ENCODE data around the gene CCKAR.

The CCKAR gene, protein sequence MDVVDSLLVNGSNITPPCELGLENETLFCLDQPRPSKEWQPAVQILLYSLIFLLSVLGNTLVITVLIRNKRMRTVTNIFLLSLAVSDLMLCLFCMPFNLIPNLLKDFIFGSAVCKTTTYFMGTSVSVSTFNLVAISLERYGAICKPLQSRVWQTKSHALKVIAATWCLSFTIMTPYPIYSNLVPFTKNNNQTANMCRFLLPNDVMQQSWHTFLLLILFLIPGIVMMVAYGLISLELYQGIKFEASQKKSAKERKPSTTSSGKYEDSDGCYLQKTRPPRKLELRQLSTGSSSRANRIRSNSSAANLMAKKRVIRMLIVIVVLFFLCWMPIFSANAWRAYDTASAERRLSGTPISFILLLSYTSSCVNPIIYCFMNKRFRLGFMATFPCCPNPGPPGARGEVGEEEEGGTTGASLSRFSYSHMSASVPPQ

DNA sequence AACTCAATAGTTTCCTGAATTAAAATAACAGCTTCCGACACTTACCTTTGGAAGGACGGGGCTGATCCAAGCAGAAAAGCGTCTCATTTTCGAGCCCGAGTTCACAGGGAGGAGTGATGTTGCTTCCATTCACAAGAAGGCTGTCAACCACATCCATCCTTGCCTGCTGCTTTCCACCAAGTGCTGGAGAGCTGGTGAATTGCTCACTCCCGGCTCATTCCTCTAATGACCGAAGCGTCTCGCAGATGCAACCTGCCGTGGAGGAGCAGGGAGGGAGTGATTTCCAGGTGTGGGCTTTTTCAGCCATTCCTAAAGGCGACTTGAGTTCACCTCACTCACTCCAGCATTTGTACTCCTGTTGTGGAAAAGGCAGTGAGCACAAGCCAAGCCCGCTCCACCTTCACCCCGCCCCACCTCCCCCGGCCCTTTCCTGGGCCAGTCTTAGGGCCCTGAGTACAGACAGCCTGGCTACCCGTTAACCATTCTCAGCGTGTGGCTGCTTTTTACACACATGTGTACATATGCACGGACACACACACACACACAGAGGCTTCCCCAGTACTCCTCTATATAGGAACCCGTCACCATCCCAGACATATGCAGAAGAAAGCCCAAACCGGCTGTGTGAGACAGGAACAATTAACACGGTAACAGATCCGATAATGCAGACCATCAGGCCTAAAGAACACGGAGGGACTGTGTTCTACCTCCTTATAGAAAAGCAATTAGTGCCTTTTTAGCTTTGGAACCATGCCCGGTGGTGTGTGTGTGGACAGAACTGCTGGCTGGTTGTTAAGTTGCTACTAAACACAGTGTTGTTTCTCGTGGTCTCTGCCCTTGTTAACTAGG, at the start of gene CCKAR:
Gene CCKAR (minus strand): TSS at position 374 of the 849 bp plus-strand sequence. CDS start 217 bp downstream, at position 157.
- in situ Hi-C loops (cut with HindIII; ENCODE audit: low sequenced_read_pairs) = no loop called here

DNA sequence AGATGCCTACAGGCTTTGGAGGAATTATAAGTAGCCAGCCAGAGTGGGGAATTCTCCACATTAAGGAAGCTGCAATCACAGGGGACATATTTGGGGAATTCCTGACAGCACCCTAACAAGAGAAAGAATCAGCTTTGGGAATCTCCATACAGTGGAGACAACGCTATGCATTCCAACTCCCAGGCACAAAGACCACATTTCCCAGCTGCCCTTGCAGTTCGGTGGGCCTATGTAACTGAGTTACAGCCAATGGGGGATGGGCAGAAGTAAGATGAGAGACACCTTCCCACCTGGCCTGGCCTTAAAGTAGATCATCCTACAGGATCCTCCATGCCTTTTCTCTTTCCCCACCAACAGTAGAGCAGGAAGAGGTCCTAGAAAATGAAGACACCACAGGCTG, 43.4 kb upstream of the CCKAR start:
- in situ Hi-C loops (cut with HindIII; ENCODE audit: low sequenced_read_pairs) = no loop called here

DNA sequence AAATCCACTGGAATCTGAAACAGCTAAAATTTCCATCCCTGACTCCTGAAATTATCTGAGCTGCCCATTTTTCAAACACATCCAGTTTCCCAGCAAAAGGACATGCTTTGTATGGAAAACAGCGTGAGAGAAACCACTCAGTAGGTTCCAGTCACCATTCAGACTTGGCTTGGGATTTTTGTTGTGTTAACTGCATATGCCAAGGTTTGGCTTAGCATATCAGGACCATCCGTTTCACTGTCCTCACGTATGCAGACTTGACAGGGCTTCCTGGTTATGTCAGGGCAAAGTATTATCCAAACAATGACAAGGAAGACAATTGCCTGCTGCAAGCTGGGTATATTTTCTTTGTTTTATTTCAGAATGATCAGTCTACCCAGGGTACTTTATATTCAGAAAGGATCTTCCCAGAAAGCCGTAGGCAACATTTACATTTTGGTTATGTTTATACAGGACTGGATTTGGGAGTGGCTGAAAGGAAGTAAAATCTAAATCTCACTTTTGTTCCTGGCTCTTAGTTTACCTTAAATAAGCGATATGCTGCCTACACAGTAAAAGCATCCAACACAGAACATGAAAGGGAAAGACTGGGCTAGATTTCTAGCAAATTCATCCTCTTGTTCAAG, 41.3 kb upstream of the CCKAR start:
- in situ Hi-C loops (cut with HindIII; ENCODE audit: low sequenced_read_pairs) = no loop called here

DNA sequence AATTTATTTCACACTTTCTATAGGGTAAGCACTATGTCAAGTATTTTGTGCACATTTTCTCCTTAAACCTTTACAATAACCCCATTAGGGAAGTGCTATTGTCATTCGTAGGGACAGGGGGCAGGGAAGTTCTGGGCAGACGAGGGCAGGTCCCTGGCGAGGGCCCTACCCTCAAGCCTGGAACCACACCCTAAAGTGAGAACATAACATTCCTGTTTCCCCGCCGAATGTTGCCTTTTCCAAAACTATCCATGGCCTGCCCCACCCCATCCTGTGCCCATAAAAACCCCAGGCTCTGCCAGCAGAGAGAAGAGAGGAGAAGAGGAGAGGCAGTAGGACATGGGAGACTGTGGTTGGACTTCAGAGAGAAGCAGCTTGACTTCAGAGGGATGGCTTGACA, 39.8 kb upstream of the CCKAR start:
- in situ Hi-C loops (cut with HindIII; ENCODE audit: low sequenced_read_pairs) = no loop called here

DNA sequence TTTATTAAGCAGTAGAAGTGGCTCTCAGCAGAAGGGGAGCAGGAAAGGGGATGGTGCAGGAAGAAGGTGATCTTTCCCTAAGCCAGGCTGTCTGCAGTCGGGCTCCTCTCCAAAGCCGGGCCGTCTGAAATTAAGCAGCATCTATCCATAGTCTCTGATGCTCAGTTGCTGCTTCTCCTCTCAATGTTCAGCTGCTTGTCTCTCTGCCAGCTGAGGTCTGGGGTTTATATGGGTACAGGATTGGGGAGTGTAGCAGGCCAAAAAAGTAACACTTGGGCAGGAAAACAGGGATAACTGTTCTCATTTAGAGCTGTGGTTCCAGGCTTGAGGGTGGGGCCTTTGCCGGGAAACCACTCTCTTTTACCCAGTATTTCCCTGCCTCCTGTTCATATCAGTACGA, 39.2 kb upstream of the CCKAR start:
- in situ Hi-C loops (cut with HindIII; ENCODE audit: low sequenced_read_pairs) = no loop called here

DNA sequence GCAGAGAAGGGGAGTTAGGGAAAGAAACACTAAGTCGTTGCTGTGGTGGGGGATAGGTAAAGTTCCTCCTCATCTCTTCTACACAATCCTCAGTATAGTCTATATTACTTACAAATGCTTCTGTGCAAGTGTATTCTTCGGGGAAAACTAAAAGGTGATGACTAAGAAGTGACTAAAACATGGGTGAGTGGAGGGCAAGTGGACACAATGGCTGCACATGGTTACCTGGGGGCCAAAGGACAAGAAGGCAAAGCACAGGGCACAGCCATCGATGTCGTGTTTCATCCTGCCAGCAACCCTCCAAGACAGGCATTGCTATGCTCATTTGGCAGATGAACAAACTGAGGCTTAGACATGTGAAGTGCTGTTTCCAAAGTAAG, 35.5 kb upstream of the CCKAR start:
- in situ Hi-C loops (cut with HindIII; ENCODE audit: low sequenced_read_pairs) = no loop called here

DNA sequence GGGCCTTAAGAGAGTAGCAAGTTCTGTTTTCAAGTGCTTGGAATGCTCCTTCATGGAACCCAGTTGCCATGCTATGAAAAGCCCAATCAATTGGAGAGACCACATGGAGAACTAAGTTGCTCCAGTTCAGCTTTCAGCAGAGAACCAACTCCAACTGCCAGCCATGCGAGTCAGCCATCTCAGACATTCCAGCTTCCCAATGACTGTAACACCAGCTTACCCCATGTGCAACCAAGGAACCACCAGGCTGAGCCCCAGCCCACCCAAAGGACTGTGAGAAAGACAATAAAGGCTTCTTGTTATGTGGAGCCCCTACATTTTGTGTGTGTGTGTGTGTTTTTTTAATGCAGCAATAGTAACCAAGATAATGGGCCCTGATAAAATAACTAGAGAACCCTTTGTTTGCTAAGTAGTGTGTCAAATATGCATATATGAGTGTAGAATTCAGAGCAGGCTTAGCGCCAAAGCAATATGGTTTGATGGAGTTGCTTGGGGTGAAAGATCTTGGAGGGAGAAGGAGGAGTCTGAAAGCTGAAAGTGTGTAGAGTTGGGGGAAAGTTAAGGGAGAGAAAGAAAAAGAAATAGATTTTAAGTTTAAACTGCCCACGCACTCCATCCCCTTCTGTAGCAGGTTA, 35.0 kb upstream of the CCKAR start:
- in situ Hi-C loops (cut with HindIII; ENCODE audit: low sequenced_read_pairs) = no loop called here

DNA sequence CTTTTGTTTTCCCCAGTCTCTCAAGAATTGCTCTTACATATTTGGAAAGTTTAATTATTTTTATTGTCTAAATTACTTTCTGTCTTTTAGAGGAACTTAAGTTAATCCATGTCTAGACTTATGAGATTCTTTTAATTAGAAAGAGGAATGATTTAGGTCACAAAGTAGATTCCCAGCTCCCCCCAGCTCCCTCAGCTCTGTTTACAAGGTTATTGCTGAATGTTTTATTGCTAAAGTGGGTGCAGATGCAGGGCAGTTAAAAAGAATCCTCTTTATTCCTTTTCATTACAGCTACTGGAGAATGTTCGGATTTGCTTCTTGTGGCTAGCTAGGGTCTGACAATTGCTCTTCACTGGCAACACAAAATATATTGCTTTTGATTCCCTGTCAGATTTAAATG, 33.7 kb upstream of the CCKAR start:
- in situ Hi-C loops (cut with HindIII; ENCODE audit: low sequenced_read_pairs) = loop anchor here (25.0 kb wide), 1 partner anchor 88 kb away; no protein-coding TSS in a partner anchor

DNA sequence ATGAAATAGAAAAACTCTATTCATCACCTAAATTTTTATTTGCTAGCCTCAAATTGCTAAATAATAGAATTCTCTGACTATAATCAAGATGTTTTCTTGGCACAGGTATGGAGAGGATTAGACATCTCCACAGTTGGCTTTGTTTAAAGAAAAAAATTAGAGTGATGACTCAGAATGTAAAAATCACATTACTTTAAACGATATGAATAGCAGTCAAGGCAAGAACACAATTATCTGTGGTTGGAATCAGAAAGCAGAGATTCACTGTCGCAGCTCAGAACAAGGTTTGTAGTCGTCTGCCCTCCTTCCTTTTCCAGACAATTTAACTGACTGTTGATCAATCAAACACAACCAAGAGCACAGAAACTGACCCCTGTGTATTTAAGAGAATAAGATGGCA, 32.2 kb upstream of the CCKAR start:
- in situ Hi-C loops (cut with HindIII; ENCODE audit: low sequenced_read_pairs) = loop anchor here (25.0 kb wide), 1 partner anchor 90 kb away; no protein-coding TSS in a partner anchor

DNA sequence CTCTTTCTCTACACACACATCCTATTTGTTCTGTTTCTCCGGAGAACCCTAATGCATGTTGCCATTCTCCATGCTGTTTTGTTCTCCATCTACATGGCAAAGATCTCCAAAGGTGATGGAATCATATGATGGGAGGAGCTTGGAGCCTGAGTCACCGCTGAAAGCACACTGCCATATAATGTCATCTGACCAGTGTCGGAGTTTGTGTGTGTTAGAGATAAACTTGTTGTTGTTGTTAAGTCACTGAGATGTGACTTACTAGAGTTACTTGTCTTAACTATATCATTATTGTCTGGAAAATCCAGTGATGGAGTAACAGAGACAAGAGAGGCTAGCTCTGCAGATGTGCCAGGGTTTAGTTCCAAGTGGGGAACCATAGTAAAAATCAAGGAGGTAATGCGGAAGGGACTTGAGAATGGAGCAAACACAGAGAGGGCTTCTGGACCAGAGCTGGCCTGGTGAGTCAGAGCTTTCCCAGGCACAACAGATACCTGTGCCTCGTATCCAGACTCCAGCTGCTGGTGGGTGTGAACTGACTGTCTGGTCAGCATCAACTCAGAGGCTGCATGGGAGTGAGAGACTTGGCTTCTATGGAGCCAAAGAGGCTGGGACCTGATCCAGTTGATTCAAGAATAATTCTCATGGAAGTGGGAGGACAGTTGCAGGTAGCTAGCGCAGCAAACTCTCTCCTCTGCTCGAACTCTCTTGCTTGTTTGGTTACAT, 30.6 kb upstream of the CCKAR start:
- in situ Hi-C loops (cut with HindIII; ENCODE audit: low sequenced_read_pairs) = loop anchor here (25.0 kb wide), 1 partner anchor 91 kb away; no protein-coding TSS in a partner anchor

DNA sequence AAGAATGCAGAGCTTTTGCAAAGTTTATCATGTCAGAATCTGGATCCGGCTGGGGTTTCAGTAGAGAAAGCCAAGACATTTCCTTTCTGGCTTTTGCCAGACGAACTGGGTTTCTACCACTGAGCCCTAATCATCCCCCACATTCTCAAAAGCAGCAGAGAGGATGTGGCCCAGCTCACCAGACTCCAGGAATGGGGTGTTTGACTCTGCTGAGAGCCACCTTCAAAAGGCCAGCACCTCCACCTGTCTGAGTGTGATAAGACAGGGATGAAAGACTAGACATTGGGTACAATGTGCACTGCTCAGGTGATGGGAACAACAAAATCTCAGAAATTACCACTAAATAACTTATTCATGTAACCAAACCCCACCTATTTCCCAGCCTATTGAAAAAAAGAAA, 25.7 kb upstream of the CCKAR start:
- in situ Hi-C loops (cut with HindIII; ENCODE audit: low sequenced_read_pairs) = loop anchor here (25.0 kb wide), 1 partner anchor 96 kb away; no protein-coding TSS in a partner anchor

DNA sequence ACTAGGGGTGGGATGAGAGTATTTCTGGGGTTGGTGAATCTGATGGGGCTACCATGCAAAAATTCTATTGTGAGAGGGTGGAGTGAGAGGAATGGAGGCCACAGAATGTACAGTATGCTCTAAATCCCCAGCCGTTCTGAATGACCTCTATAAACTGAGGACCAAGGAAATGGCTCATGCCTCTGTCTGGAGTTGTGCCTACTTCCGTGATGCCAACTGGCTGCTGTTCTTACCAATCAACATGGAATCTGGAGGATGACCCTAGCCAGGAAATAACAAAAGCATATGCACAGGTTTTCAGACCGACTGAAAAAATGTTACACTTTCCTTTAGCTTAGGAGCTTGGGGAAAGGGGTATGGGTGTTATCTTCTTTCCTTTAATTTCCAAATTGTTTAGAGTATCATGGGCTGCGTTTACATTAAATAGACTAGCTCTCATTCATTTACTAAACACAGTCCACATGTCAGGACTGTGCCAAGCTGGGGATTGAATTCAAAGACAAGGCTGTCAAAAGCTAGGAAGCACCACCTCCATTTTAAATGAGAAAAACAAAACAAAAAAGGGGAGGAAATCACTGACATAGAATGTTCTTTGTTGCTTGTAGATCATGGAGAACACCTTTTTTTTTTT, 20.2 kb upstream of the CCKAR start:
- in situ Hi-C loops (cut with HindIII; ENCODE audit: low sequenced_read_pairs) = loop anchor here (25.0 kb wide), 1 partner anchor 102 kb away; no protein-coding TSS in a partner anchor

DNA sequence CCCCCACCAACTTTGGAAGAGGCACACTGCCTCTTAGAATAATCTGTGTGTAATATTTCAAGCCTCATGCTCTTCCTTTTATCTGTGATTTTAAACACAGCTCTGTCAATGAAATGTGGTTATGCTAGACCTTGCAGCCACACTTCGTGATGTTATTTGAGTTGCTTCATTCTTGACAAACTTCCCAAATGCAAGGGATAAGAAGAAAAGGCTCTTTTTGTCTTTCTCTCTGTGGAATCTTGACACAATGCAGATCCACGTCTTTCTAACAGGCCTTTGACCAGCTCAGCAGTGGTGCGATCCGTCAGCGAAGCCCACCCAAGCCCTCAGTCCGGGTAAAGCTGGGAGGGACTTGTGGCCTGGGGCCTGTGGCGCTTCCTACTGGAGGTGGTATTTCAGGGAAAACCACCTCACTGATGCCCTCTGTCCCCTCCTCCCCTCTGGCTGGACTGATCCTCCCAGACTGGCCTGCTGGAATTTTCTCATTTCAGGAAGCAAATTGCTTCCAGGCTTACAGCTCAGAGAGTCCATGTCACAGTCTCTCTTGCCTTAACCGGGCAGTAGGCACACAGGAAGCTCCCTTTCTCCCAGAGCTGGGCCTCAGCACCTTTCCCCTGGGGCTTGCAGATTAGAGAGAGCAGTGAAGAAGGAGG, 19.5 kb upstream of the CCKAR start:
- in situ Hi-C loops (cut with HindIII; ENCODE audit: low sequenced_read_pairs) = loop anchor here (25.0 kb wide), 1 partner anchor 102 kb away; no protein-coding TSS in a partner anchor

DNA sequence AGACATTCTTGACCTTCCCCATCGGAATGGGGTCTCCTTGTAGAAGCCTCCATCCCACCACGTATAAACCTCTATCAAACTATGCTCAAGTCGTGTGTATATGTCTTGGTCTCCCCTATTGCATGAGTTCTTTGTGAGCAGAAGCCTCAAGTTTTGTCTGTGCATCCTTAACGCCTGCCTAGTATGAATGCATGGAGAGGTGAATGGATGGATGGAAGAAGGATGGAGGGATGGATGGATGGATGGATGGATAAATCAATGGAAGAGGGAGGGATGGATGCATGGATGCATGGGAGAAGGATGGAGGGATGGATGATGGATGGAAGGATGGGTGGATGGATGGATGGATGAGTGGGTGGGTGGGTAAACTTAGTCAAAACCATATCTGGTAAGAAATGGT, 17.0 kb upstream of the CCKAR start:
- in situ Hi-C loops (cut with HindIII; ENCODE audit: low sequenced_read_pairs) = loop anchor here (25.0 kb wide), 1 partner anchor 105 kb away; no protein-coding TSS in a partner anchor

DNA sequence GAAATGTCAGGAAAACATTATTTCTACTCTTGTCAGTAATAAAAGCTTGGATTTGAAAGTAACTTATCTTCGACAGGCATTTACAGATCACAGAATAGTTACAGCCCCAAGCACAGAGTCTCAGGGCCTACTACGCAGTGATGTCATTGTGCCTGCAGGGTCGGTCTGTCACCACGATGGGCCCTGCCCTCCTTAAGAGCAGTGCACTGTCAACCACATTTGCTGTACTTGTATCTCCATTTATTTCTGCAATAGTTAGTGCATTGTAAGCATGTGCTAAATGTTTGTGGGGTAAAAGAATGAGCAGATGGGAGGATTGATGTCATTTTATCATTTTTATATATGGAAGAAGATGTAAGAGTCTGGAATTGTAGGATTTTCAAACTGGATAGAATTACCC, 13.6 kb upstream of the CCKAR start:
- in situ Hi-C loops (cut with HindIII; ENCODE audit: low sequenced_read_pairs) = loop anchor here (25.0 kb wide), 1 partner anchor 108 kb away; no protein-coding TSS in a partner anchor

DNA sequence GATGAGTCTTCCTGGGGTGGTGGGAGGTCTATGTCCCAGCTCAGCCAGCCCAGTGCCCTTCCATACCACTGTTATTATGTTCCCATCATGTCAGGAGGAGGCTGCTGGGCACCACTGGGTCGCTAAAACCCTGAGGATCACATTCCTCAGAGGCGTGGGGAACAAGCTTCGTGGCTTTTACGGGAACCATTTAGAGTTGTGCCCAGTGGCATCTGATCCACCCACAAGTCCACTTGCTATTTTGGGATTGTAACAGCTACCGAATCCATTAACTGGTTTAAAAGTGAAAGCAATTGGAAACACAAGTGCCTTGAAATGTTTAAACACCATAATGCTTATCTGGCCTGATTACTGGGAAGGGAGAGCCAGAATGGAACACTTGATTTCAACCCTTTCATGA, 13.1 kb upstream of the CCKAR start:
- in situ Hi-C loops (cut with HindIII; ENCODE audit: low sequenced_read_pairs) = loop anchor here (25.0 kb wide), 1 partner anchor 109 kb away; no protein-coding TSS in a partner anchor

DNA sequence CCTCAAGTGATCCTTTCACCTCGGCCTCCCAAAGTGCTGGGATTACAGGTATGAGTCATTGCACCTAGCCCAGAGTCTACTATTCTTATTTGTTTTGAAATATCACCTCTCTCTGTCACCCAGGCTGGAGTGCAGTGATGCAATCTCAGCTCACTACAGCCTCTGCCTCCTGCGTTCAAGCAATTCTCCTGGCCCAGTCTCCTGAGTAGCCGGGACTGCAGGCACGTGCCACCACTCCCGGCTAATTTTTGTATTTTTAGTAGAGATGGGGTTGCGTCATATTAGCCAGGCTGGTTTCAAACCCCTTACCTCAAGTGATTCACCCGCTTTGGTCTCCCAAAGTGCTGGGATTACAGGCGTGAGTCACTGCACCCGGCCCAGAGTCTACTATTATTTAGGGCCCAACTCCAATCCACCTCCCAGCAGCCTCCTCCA, 10.3 kb upstream of the CCKAR start:
- in situ Hi-C loops (cut with HindIII; ENCODE audit: low sequenced_read_pairs) = loop anchor here (25.0 kb wide), 1 partner anchor 112 kb away; no protein-coding TSS in a partner anchor

DNA sequence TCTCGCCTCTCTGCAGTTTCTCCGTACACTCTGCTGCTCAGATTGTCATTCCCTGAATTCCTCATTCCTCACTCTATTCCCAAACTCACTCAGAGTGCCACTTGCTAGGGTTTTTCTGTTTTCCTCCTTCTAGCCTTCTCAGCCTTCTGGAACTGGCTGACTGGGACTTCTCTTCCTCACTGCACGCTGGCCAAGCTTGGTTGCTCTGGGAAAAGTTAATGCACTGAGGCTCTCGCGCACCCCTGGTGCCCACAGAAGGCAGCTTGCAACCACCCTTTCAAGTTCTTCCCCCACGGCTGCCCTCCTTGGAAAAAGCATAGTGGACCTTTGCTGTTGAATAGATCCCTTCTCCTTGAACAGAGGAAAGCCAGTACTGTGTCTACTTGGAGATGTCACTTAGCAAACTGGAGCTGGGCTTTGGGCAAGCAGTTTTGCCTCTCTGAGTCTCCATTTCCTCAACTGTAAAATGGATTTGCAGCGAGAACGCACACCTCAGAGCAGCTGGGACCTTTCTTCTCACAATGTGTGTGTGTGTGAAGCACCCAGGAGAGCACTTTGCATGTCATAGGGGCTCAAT, 6.0 kb upstream of the CCKAR start:
- in situ Hi-C loops (cut with HindIII; ENCODE audit: low sequenced_read_pairs) = no loop called here
